Astrocyte of the spinal cord (primary cell): Measurements from ENCODE around the gene NPDC1.
A peak's percentile ranks its signal among the peaks of the same experiment; 100 is the strongest.

ENCODE experiments used
- DNase-seq: peaks from one replicate; pipeline ENCODE4 v3.0.0; 2011; ENCODE audit warnings: low read depth, low spot score
- H3K4me3 ChIP-seq: 2 replicates; pipeline ENCODE4 v1.5.1; 2011; ENCODE audit warnings: low read depth, mild to moderate bottlenecking, low read length, moderate library complexity
- in situ Hi-C: cut with HindIII; loops from 2 replicates; pipeline ENCODE4 v1.10.0; 2017; ENCODE audit warnings: low sequenced_read_pairs
- TF ChIP-seq, protein P1 (sequence below): IDR thresholded peaks from 2 replicates; pipeline ENCODE4 v1.5.1; 2012; ENCODE audit warnings: low read depth, mild to moderate bottlenecking, low read length, inconsistent platforms

The NPDC1 gene

DNA sequence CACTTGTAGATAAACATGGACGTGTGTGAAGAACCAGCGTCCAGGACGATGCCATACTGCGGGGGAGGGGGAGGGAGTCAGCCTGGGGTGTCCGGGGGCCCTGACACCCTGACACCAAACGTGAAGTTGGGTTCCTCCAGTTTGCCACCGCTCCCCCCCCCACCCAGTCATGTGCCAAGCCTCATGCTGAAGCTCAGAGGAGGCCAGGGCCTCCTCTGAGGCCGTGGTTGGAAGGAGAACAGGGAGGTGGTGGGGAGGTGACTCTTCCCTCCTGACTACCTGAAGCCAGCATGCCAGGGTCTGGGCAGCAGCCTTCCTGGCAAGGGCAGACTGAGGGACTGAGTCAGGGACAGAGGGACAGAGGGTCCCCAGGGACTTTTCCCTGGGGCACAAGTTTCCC is 6.3 kb upstream of the NPDC1 start:
- TF ChIP-seq, protein P1, sequence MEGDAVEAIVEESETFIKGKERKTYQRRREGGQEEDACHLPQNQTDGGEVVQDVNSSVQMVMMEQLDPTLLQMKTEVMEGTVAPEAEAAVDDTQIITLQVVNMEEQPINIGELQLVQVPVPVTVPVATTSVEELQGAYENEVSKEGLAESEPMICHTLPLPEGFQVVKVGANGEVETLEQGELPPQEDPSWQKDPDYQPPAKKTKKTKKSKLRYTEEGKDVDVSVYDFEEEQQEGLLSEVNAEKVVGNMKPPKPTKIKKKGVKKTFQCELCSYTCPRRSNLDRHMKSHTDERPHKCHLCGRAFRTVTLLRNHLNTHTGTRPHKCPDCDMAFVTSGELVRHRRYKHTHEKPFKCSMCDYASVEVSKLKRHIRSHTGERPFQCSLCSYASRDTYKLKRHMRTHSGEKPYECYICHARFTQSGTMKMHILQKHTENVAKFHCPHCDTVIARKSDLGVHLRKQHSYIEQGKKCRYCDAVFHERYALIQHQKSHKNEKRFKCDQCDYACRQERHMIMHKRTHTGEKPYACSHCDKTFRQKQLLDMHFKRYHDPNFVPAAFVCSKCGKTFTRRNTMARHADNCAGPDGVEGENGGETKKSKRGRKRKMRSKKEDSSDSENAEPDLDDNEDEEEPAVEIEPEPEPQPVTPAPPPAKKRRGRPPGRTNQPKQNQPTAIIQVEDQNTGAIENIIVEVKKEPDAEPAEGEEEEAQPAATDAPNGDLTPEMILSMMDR: no peak
- no peak overlapping the region for H3K4me3 ChIP-seq
- in situ Hi-C loops: no loop called here
- no peak for DNase-seq

DNA sequence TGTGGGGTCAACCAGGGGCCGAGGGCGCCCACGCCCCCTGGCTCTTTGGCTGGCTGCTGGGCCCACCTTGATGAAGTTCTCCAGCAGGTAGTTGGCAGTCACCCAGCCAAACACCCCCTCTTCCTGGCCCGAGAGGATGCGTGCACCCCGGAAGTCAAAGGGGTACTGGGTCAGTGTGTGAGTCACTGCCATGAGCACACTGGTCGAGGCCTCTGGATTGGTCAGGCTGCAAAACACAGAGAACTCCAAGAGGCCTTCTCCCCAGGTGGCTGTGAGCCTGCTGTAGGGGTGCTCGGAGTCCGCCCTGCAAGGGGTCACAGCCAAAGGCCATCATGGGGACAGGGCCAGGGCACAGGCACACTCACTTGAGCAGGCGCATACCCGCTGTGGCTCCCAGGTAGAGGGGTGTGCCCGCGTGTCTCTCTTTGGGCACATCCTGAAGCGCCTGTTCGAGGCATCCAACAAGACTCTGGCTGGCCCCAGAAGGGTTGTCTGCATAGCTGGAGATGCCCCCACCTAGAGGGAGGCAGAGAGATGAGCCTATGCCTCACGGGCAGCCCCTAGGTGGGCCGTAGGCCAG is 5.3 kb upstream of the NPDC1 start:
- no peak for DNase-seq
- in situ Hi-C loops: no loop called here
- TF ChIP-seq, protein P1: no peak
- no peak overlapping the region for H3K4me3 ChIP-seq

DNA sequence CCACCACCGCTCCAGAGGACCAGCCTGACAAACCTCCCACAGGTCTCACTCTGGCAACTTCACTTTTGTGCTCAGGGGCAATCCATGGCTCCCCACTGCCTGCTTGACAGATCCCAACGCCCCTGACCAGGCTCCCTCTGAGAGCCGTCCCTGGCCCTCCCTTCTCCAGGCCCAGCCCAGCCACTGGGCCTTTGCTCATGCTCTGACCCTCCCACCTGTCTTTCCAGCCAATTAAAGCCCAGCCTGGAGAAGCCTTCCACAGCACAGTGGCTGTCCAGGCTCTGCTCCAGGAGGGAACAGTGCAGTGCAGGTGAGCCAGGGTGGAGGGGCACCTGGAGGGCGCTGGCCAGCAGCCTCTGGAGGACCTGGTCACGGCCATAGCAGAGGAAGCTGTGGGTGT is 4.6 kb upstream of the NPDC1 start:
- no peak for DNase-seq
- H3K4me3 ChIP-seq: no peak overlapping the region
- in situ Hi-C loops: no loop called here
- TF ChIP-seq, protein P1: no peak

DNA sequence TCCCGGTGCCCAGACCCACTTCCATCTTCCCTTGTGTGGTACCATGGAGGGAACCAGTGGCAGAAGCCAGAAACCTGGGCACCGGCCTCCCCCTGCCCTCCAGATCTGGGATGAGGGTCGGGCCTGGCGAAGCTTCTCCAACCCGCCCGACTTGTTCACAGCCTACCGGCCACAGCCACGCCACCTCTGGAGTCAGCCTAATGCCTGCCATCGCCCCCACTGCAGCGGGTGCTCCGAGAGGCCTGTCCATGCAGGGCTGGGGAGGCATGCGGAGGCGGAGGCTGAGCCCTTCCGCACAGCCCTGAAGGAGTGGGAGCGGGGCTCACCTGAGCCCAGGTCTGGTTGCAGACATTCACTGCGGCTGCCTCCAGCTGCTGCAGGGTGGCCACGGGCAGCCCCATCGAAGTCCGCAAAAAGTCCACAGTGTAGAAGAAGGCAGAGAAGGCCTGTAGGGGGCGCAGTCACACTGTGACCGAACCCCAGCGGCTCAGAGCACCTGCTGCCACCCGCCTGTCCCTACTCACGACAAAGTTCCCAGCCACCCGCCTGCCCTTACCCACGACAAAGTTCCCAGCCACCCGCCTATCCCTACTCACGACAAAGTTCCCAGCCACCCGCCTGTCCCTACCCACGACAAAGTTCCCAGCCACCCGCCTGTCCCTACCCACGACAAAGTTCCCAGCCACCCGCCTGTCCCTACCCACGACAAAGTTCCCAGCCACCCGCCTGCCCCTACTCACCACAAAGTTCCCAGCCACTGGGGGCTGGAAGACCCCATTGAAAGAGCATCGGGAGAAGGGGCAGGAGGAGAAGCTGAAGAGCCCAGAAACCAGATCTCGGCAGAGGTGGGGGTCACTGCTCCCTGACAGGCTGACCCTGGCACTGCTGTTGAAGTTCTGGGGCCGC is 3.8 kb upstream of the NPDC1 start:
- in situ Hi-C loops: loop anchor here (25.0 kb wide), 1 partner anchor 112 kb away; the partner anchor contains the start of genes C8G and FBXW5
- peak; percentile 23 for DNase-seq
- no peak overlapping the region for H3K4me3 ChIP-seq
- TF ChIP-seq, protein P1: peak; percentile 63

DNA sequence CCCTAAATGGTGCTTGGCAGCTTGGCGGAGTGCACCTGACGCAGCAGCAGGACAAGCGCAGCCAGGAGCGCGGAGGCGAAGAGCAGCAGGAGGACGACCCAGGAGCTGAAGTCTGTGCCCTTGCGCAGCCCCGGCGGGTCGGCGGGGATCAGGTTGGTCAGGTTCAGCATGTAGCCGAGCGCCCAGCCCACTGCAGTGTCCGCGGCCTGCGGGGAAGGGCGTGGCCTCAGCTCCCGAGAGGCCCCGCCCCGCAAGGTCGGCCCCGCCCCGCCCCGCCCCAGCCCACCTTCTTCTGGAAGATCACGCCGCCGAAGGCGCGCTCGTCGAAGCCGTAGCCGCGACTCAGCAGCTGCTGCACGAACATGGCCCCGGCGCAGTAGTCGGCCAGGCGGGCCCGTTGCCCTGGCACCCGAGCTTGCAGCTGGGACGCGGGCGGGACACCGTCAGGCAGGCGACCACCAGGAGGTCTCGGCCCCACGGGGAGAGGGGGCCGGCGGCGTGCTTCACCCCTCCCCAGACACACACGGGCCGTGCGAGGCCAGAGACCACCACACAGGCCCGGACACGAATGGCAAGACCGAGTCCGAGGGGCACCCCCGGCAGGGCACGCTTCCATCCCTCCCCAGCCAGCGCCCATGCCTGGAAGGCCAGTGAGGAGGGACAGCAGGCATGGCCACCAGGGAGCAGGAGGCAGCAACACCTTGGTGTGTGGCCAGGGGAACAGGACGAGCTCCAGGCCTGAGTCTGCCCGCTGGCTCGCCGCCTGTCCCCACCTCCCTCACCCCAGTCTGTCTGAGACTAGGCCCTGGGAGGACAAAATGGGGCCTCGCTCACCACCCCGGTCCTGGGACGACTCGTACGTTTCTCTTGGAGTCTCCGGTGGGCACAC is 2.9 kb upstream of the NPDC1 start:
- in situ Hi-C loops: loop anchor here (25.0 kb wide), 1 partner anchor 112 kb away; the partner anchor contains the start of genes C8G and FBXW5
- TF ChIP-seq, protein P1: no peak

DNA sequence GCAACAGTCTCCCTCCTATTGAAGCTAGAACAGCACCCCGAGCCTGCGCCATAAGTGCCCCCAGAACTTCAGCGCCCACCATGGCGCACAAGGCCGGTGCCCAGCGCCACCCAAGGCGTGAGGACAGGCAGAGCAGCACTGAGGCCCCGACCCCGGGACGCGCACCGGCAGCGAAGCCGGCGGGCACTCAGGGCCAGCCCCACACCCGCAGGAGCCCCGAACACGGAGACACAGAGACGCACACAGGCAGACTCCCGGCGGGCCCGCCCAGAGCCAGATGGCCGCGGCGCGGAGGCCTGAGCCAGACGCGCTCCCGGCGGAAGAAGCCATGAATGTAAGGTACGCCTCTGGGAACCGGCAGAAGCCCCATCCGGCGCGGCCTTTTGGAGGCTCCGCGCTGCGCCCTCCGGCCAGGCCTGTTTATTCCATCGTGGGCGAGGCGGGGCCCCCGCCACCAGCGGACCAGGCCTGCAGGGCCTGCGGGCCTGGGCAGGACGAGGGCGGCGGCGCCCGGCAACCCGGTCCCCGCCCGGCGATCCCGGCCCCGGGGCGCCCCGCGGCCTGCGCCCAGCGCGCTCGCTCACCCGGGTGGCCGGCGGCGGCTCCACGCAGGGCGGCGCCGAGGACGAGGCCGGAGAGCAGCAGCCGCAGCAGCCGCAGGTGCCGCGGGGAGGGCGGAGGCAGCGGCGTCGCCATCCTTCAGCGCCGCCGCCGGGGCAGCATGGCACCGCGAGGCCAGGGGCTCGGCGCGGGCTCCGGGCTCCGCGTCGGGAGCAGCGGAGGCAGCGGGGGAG is 486 bp downstream of the NPDC1 start:
- peak overlapping the region; percentile 47 for H3K4me3 ChIP-seq
- TF ChIP-seq, protein P1: no peak
- in situ Hi-C loops: loop anchor here (25.0 kb wide), 1 partner anchor 108 kb away; the partner anchor contains the start of genes C8G and FBXW5
- DNase-seq: peak; percentile 38

More for the DNA sequence above, 2.9 kb upstream of the NPDC1 start:
- DNase-seq: no peak
- H3K4me3 ChIP-seq: no peak overlapping the region
